Stomach smooth muscle (tissue), 2 donors: ENCODE data around the gene R3HDM2.

Experiments used
- H3K27ac ChIP-seq: one replicate; pipeline ENCODE4 v1.7.0; 2013; ENCODE audit warnings: mild to moderate bottlenecking, low read length, inconsistent platforms
- H3K27me3 ChIP-seq, 2 donors: one replicate each; pipeline ENCODE4 v1.7.0; 2013; ENCODE audit warnings: low read length in 2 of 2; ENCODE audit not compliant: insufficient read depth in 2 of 2, control insufficient read depth in 1 of 2
- H3K36me3 ChIP-seq, 2 donors: one replicate each; pipeline ENCODE4 v1.7.0; 2013; ENCODE audit warnings: low read length in 2 of 2; ENCODE audit not compliant: control insufficient read depth in 2 of 2, insufficient read depth in 2 of 2
- H3K4me1 ChIP-seq: one replicate; pipeline ENCODE4 v1.7.0; 2013; ENCODE audit warnings: low read length; ENCODE audit not compliant: control insufficient read depth, insufficient read depth
- H3K4me3 ChIP-seq, 2 donors: one replicate each; pipeline ENCODE4 v1.7.0; 2013; ENCODE audit warnings: low read length in 2 of 2
- H3K9ac ChIP-seq, 2 donors: one replicate each; pipeline ENCODE4 v1.7.0; 2013; ENCODE audit warnings: low read length in 2 of 2, mild to moderate bottlenecking in 1 of 2
- H3K9me3 ChIP-seq, 2 donors: one replicate each; pipeline ENCODE4 v1.7.0; 2013; ENCODE audit warnings: low read length in 2 of 2; ENCODE audit not compliant: control insufficient read depth in 2 of 2
- donor health status: healthy.
- donor health status: Pancreatic carcinoma.

The R3HDM2 gene

GRCh38 chr12:57395121-57395520, 35.7 kb downstream of the R3HDM2 start:
- Histone ChIP-seq H3K9me3 (no peaks in the 10 kb centered on the region), H3K9ac (no peak overlapping the region), H3K27me3 (no peaks in the 10 kb centered on the region), H3K4me3 (no peak overlapping the region), H3K4me1 (no peaks in the 10 kb centered on the region), H3K27ac (no peak overlapping the region), H3K36me3 (peaks cover 6 to 8% of the 10 kb centered on the region in 2 donors)

GRCh38 chr12:57390174-57390573, 40.7 kb downstream of the R3HDM2 start:
- H3K4me3 ChIP-seq, result no peak overlapping the region
- H3K27me3 ChIP-seq, result no peaks in the 10 kb centered on the region
- peaks cover 8% of the 10 kb centered on the region in 2 donors for H3K36me3 ChIP-seq
- no peaks in the 10 kb centered on the region for H3K4me1 ChIP-seq
- H3K27ac ChIP-seq, result no peak overlapping the region
- no peak overlapping the region for H3K9ac ChIP-seq
- H3K9me3 ChIP-seq, result no peaks in the 10 kb centered on the region

GRCh38 chr12:57389033-57389432, 41.8 kb downstream of the R3HDM2 start:
- Histone ChIP-seq H3K4me3 (no peak overlapping the region), H3K36me3 (peaks cover 5 to 8% of the 10 kb centered on the region in 2 donors), H3K27me3 (no peaks in the 10 kb centered on the region), H3K27ac (no peak overlapping the region), H3K4me1 (no peaks in the 10 kb centered on the region), H3K9ac (no peak overlapping the region), H3K9me3 (no peaks in the 10 kb centered on the region)

DNA sequence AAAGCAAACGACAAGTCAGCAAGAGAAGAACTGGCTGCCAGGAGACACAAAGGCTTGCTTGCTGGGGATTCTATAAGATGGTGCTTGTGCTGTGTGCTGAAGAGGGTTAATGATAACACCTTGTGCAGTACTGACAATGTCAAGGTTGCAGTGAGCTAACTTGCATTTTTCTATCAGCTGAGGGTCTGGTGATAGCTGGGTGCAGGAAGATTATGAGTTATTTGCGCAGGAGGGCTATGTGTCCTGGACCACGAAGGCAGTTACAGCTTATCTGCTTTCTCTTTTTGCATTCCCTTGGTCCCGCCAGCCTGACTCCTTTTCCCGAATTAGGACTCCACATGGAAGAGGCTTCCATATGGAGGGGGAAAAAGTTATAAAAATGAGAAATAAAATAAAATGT, 42.4 kb downstream of the R3HDM2 start:
- Histone ChIP-seq H3K9ac (no peak overlapping the region), H3K4me1 (no peaks in the 10 kb centered on the region), H3K4me3 (no peak overlapping the region), H3K27me3 (no peaks in the 10 kb centered on the region), H3K27ac (no peak overlapping the region), H3K36me3 (peaks cover 5 to 8% of the 10 kb centered on the region in 2 donors), H3K9me3 (no peaks in the 10 kb centered on the region)

GRCh38 chr12:57386187-57386720, 44.6 kb downstream of the R3HDM2 start:
- Histone ChIP-seq H3K9ac (no peak overlapping the region), H3K4me3 (no peak overlapping the region), H3K9me3 (no peaks in the 10 kb centered on the region), H3K27ac (no peak overlapping the region), H3K36me3 (peaks cover 3 to 5% of the 10 kb centered on the region in 2 donors), H3K27me3 (no peaks in the 10 kb centered on the region), H3K4me1 (no peaks in the 10 kb centered on the region)

- no peak overlapping the region for H3K27ac ChIP-seq
- peaks cover 3 to 5% of the 10 kb centered on the region in 2 donors for H3K36me3 ChIP-seq
- no peaks in the 10 kb centered on the region for H3K4me1 ChIP-seq
- H3K27me3 ChIP-seq, result no peaks in the 10 kb centered on the region
- H3K9ac ChIP-seq, result no peak overlapping the region
- H3K9me3 ChIP-seq, result no peaks in the 10 kb centered on the region
- H3K4me3 ChIP-seq, result no peak overlapping the region
Observed at GRCh38 chr12:57385586-57385985, 45.3 kb downstream of the R3HDM2 start.

GRCh38 chr12:57384478-57384877, 46.4 kb downstream of the R3HDM2 start:
- H3K4me3 ChIP-seq, result no peak overlapping the region
- no peak overlapping the region for H3K27ac ChIP-seq
- no peaks in the 10 kb centered on the region for H3K4me1 ChIP-seq
- no peak overlapping the region for H3K9ac ChIP-seq
- H3K27me3 ChIP-seq, result no peaks in the 10 kb centered on the region
- no peaks in the 10 kb centered on the region for H3K9me3 ChIP-seq
- peaks cover 0 to 2% of the 10 kb centered on the region in 2 donors for H3K36me3 ChIP-seq

DNA sequence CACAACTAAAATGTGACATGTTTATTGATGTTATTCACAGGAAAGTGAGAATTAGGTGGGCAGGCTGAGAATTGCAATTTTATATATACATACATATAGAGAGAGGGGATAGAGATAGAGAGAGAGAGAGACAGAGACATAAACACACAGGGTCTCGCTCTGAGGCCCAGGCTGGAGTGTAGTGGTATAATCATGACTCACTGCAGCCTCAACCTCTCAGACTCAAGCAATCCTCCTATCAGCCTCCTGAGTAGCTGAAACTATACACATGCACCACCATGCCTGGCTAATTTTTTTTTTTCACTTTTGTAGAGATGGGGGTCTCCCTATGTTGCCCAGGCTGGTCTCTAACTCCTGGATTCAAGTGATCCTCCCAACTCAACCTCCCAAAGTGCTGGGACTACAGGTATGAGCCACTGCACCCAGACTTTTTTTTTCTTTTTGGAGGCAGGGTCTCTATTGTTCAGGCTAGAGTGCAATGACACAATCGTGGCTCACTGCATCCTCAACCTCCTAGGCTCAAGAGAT, 49.1 kb downstream of the R3HDM2 start:
- Histone ChIP-seq H3K4me3 (no peak overlapping the region), H3K9me3 (no peaks in the 10 kb centered on the region), H3K27me3 (no peaks in the 10 kb centered on the region), H3K9ac (no peak overlapping the region), H3K36me3 (no peaks in the 10 kb centered on the region), H3K27ac (no peak overlapping the region), H3K4me1 (no peaks in the 10 kb centered on the region)

DNA sequence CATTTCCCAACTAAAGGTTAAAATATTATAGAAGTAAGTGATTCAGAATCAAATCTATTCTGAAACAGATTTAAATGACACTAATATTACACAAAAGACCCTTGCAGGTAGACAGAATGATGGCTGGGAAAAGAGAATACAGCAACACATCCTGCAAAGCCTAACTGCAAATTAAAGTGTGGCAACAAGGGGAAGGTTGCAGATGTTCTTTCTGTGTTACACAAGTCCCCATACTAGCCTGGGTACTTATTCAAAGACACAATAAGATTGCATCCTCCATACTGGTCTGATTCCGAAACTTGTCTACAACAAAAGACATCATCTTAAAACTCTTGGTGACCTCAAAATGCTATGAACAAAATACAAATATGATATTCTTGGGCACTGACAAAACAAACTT, 50.5 kb downstream of the R3HDM2 start:
- H3K9ac ChIP-seq, result no peak overlapping the region
- H3K27ac ChIP-seq, result no peak overlapping the region
- H3K4me1 ChIP-seq, result no peaks in the 10 kb centered on the region
- H3K9me3 ChIP-seq, result no peaks in the 10 kb centered on the region
- no peak overlapping the region for H3K4me3 ChIP-seq
- H3K36me3 ChIP-seq, result no peaks in the 10 kb centered on the region
- no peaks in the 10 kb centered on the region for H3K27me3 ChIP-seq

DNA sequence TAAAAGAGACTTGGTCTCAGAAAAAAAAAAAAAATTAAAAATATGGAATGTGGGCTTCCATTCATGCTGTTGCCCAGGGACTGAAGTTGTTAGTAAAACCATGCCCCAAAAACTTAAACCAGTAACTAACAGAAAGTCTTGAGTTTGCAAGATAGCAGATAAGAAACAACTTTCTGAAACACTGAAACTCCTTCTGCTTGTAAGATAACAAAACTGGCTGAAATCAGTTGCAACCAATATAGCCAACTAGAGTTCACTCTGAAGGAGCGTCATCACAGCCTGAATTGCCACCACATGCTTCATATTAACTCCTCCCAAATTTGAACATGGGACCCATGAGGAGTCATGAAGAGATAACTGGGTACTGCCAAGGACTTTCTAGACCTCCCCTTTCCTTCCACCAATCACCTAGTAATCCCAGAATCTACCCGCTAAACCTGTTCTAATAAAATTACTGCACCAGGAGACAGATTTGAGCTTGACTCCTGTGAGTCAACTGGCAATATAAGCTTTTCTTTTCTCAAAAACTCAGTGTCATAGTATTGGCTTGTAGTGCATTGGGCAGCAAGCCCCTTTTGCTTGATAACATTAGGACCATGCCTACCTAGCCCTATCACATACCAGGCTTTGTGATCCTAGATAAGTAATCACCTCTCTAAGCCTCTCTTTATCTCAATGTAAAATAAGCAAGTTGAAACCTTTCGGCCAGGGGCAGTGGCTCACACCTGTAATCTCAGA, 53.6 kb downstream of the R3HDM2 start:
- no peak overlapping the region for H3K4me3 ChIP-seq
- H3K36me3 ChIP-seq, result no peaks in the 10 kb centered on the region
- H3K9ac ChIP-seq, result no peak overlapping the region
- no peaks in the 10 kb centered on the region for H3K27me3 ChIP-seq
- H3K4me1 ChIP-seq, result peaks cover 4% of the 10 kb centered on the region
- no peaks in the 10 kb centered on the region for H3K9me3 ChIP-seq
- no peak overlapping the region for H3K27ac ChIP-seq

GRCh38 chr12:57372233-57372632, 58.6 kb downstream of the R3HDM2 start:
- Histone ChIP-seq H3K4me1 (peaks cover 17% of the 10 kb centered on the region), H3K36me3 (no peaks in the 10 kb centered on the region), H3K9ac (no peak overlapping the region), H3K27ac (no peak overlapping the region), H3K4me3 (no peak overlapping the region), H3K9me3 (no peaks in the 10 kb centered on the region), H3K27me3 (no peaks in the 10 kb centered on the region)
